OCI-LY3 (cell line): ENCODE data around the gene SHLD1.

Experiments
- H2AFZ ChIP-seq: fragments of 200-600, 300-600 bp; shearing (Covaris generic); 2 replicates; pipeline ENCODE4 v1.6.0; 2014; ENCODE audit warnings: antibody characterized with exemption, low read depth, low read length
- H3K27ac ChIP-seq: fragments of 200-600, 300-600 bp; sonication (generic); 2 replicates; pipeline ENCODE4 v1.5.1; 2014; ENCODE audit warnings: mild to moderate bottlenecking, low read length, moderate library complexity, mixed read lengths
- H3K27me3 ChIP-seq: fragments of 200-600, 300-600 bp; sonication (generic); 2 replicates; pipeline ENCODE4 v1.6.1; 2014; ENCODE audit warnings: low read depth, low read length, mixed read lengths
- H3K36me3 ChIP-seq: fragments of 200-600, 300-600 bp; sonication (generic); replicated peaks from 2 replicates; pipeline ENCODE3; 2014; ENCODE audit warnings: low read depth, low read length, mixed read lengths
- H3K4me1 ChIP-seq: fragments of 300-600, 200-600 bp; sonication (generic); 2 replicates; pipeline ENCODE4 v1.6.1; 2014; ENCODE audit warnings: low read length, mixed read lengths
- H3K4me2 ChIP-seq: fragments of 200-600, 300-600 bp; sonication (generic); 2 replicates; pipeline ENCODE4 v1.6.1; 2014; ENCODE audit warnings: low read length, mixed read lengths
- H3K4me3 ChIP-seq: fragments of 300-600, 200-600 bp; sonication (generic); 2 replicates; pipeline ENCODE4 v1.5.1; 2014; ENCODE audit warnings: antibody characterized with exemption, mild to moderate bottlenecking, low read length, moderate library complexity
- H3K79me2 ChIP-seq: fragments of 300-600, 200-600 bp; shearing (Covaris generic); 2 replicates; pipeline ENCODE4 v1.6.1; 2014; ENCODE audit warnings: mild to moderate bottlenecking, low read length, mixed read lengths
- H3K9ac ChIP-seq: fragments of 300-600, 200-600 bp; shearing (Covaris generic); 2 replicates; pipeline ENCODE4 v1.6.0; 2014; ENCODE audit warnings: mild to moderate bottlenecking, low read length, moderate library complexity
- H3K9me3 ChIP-seq: fragments of 200-600, 300-600 bp; shearing (Covaris generic); 2 replicates; pipeline ENCODE4 v1.6.1; 2014; ENCODE audit warnings: low read length, mixed read lengths; ENCODE audit not compliant: insufficient read depth
- H4K20me1 ChIP-seq: fragments of 200-600, 300-600 bp; sonication (generic); 2 replicates; pipeline ENCODE4 v1.6.1; 2016; ENCODE audit warnings: low read length, mixed read lengths; ENCODE audit not compliant: insufficient read depth
- CTCF ChIP-seq: fragments of 200-600, 300-600 bp; sonication (generic); IDR thresholded peaks from 2 replicates; pipeline ENCODE4 v1.5.1; 2014; ENCODE audit warnings: antibody characterized with exemption, low read length, low read depth
- EZH2phosphoT487 ChIP-seq: fragments of 200-600 bp; shearing (Covaris generic); IDR thresholded peaks from 2 replicates; pipeline ENCODE4 v1.6.1; 2018; ENCODE audit warnings: antibody characterized with exemption, mixed run types, low read depth

Gene SHLD1

GRCh38 chr20:5781798-5782750, 31.9 kb downstream of the SHLD1 start:
- Histone ChIP-seq H3K9me3 (no peaks in the 10 kb centered on the region), H3K4me3 (no peak overlapping the region), H3K4me2 (no peak overlapping the region), H3K4me1 (peaks cover 14% of the 10 kb centered on the region), H4K20me1 (0 out of 2 replicates have a peak, but pooled peaks cover 3% of the 10 kb centered on the region), H3K27me3 (no peaks in the 10 kb centered on the region), H3K36me3 (peaks cover 18% of the 10 kb centered on the region), H2AFZ (no peak overlapping the region), H3K27ac (no peak overlapping the region), H3K79me2 (no peaks in the 10 kb centered on the region), H3K9ac (no peak overlapping the region)
- TF ChIP-seq CTCF = no peak
- TF ChIP-seq EZH2phosphoT487 = no peak

GRCh38 chr20:5784735-5785134, 34.5 kb downstream of the SHLD1 start:
- Histone ChIP-seq H3K36me3 (peaks cover 11% of the 10 kb centered on the region), H4K20me1 (0 out of 2 replicates have a peak, but pooled peaks cover 3% of the 10 kb centered on the region), H3K9ac (no peak overlapping the region), H3K27me3 (no peaks in the 10 kb centered on the region), H3K79me2 (no peaks in the 10 kb centered on the region), H3K4me2 (no peak overlapping the region), H3K27ac (no peak overlapping the region), H3K4me3 (no peak overlapping the region), H3K4me1 (peaks cover 19% of the 10 kb centered on the region), H3K9me3 (no peaks in the 10 kb centered on the region), H2AFZ (no peak overlapping the region)
- TF ChIP-seq CTCF (no peak), EZH2phosphoT487 (no peak)

GRCh38 chr20:5785146-5785545, 34.9 kb downstream of the SHLD1 start:
- Histone ChIP-seq H3K4me3 (no peak overlapping the region), H2AFZ (no peak overlapping the region), H3K27me3 (no peaks in the 10 kb centered on the region), H3K4me1 (peaks cover 18% of the 10 kb centered on the region), H3K27ac (no peak overlapping the region), H4K20me1 (0 out of 2 replicates have a peak, but pooled peaks cover 3% of the 10 kb centered on the region), H3K36me3 (peaks cover 11% of the 10 kb centered on the region), H3K79me2 (no peaks in the 10 kb centered on the region), H3K4me2 (no peak overlapping the region), H3K9ac (no peak overlapping the region), H3K9me3 (no peaks in the 10 kb centered on the region)
- TF ChIP-seq EZH2phosphoT487 (no peak), CTCF (no peak)

GRCh38 chr20:5786930-5787795, 37.0 kb downstream of the SHLD1 start:
- H3K4me1 ChIP-seq = 0 out of 2 replicates have a peak, but pooled peaks cover 5% of the 10 kb centered on the region
- peaks cover 6% of the 10 kb centered on the region for H3K36me3 ChIP-seq
- H3K9ac ChIP-seq = no peak overlapping the region
- no peak overlapping the region for H3K27ac ChIP-seq
- no peak overlapping the region for H3K4me3 ChIP-seq
- no peak for TF ChIP-seq CTCF
- no peak for TF ChIP-seq EZH2phosphoT487
- H3K9me3 ChIP-seq = no peaks in the 10 kb centered on the region
- H4K20me1 ChIP-seq = no peaks in the 10 kb centered on the region
- no peaks in the 10 kb centered on the region for H3K79me2 ChIP-seq
- H3K27me3 ChIP-seq = no peaks in the 10 kb centered on the region
- H2AFZ ChIP-seq = no peak overlapping the region
- no peak overlapping the region for H3K4me2 ChIP-seq
